ENCODE results near the gene MED15.
A peak's percentile ranks its signal among the peaks of the same experiment; 100 is the strongest.
"Not testable (repeated sequence)": the region's sequence is repeated elsewhere in the genome, so short reads cannot be mapped to it uniquely, and the experiment has no call there.

MED15 gene

GRCh38 chr22:20507253-20508066 lies at the start of gene MED15:
MED15 (plus strand) TSS chr22:20507610; CDS start chr22:20507679, 69 bp downstream.
- peak; percentile 84 for DNase-seq

- DNase-seq: no peak
Observed at GRCh38 chr22:20458530-20459151, 48.8 kb upstream of the MED15 start.

- DNase-seq: no peak
Observed at GRCh38 chr22:20459152-20459542, 48.3 kb upstream of the MED15 start.

GRCh38 chr22:20459862-20460261 lies 47.5 kb upstream of the MED15 start:
- DNase-seq: no peak

- peak; percentile 42 for DNase-seq
Observed at GRCh38 chr22:20463324-20464095, 43.9 kb upstream of the MED15 start.

GRCh38 chr22:20464096-20464614 lies 43.3 kb upstream of the MED15 start:
- DNase-seq: peak; percentile 49

- DNase-seq: no peak
Observed at GRCh38 chr22:20464912-20465758, 42.3 kb upstream of the MED15 start.

- DNase-seq: no peak
Observed at GRCh38 chr22:20465759-20466077, 41.7 kb upstream of the MED15 start.

- no peak for DNase-seq
Observed at GRCh38 chr22:20466659-20467379, 40.6 kb upstream of the MED15 start.

GRCh38 chr22:20469110-20469868 lies 38.1 kb upstream of the MED15 start:
- DNase-seq: no peak

GRCh38 chr22:20470525-20470924 lies 36.9 kb upstream of the MED15 start:
- not testable (repeated sequence) for DNase-seq

- DNase-seq: no peak
Observed at GRCh38 chr22:20471126-20471833, 36.1 kb upstream of the MED15 start.

GRCh38 chr22:20472629-20473442 lies 34.6 kb upstream of the MED15 start:
- DNase-seq: no peak

GRCh38 chr22:20475115-20475436 lies 32.3 kb upstream of the MED15 start:
- no peak for DNase-seq

GRCh38 chr22:20475569-20475968 lies 31.8 kb upstream of the MED15 start:
- DNase-seq: not testable (repeated sequence)

- DNase-seq: not testable (repeated sequence)
Observed at GRCh38 chr22:20478059-20478458, 29.4 kb upstream of the MED15 start.

- no peak for DNase-seq
Observed at GRCh38 chr22:20479612-20480196, 27.7 kb upstream of the MED15 start.

- not testable (repeated sequence) for DNase-seq
Observed at GRCh38 chr22:20483143-20483506, 24.3 kb upstream of the MED15 start.

- no peak for DNase-seq
Observed at GRCh38 chr22:20483771-20484170, 23.6 kb upstream of the MED15 start.

Data from activated T-cell treated with anti-CD3 and anti-CD28 coated beads, Interleukin-2, amount 50 U/mL, for 1 hour (primary cell).